HG03571 (cell line): ENCODE data around the gene PROSER1.
"Not testable (repeated sequence)": the region's sequence is repeated elsewhere in the genome, so short reads cannot be mapped to it uniquely, and the experiment has no call there.

Source experiments
- ATAC-seq: cut with Tn5 transposase; IDR thresholded peaks from one replicate; pipeline ENCODE4 v1.9.1; 2021; ENCODE audit not compliant: unreplicated experiment

Gene PROSER1

GRCh38 chr13:39032150-39032549, 5.7 kb downstream of the PROSER1 start:
- ATAC-seq, result no peak

- no peak for ATAC-seq
Measured at GRCh38 chr13:39025433-39025839, 12.5 kb downstream of the PROSER1 start.

- ATAC-seq, result no peak
Measured at GRCh38 chr13:39023761-39024160, 14.1 kb downstream of the PROSER1 start.

- ATAC-seq, result no peak
Measured at GRCh38 chr13:39023316-39023715, 14.6 kb downstream of the PROSER1 start.

- ATAC-seq, result no peak
Measured at GRCh38 chr13:39020853-39021462, 16.9 kb downstream of the PROSER1 start.

GRCh38 chr13:39016787-39017186, 21.1 kb downstream of the PROSER1 start:
- ATAC-seq, result peak; percentile 70

GRCh38 chr13:39016087-39016486, 21.8 kb downstream of the PROSER1 start:
- ATAC-seq, result peak; percentile 48

- ATAC-seq, result no peak
Measured at GRCh38 chr13:39013462-39013861, 24.4 kb downstream of the PROSER1 start.

- ATAC-seq, result no peak
Measured at GRCh38 chr13:39012608-39013007, 25.3 kb downstream of the PROSER1 start.

GRCh38 chr13:39006371-39007111, 31.3 kb downstream of the PROSER1 start:
- not testable (repeated sequence) for ATAC-seq

GRCh38 chr13:38998739-38999138, 39.1 kb downstream of the PROSER1 start:
- ATAC-seq, result no peak

- ATAC-seq, result no peak
Measured at GRCh38 chr13:38993381-38993780, 44.5 kb downstream of the PROSER1 start.

GRCh38 chr13:38990693-38991092, 47.2 kb downstream of the PROSER1 start, which contains the start of gene STOML3:
STOML3 (minus strand) TSS chr13:38990831; CDS start chr13:38990721, 110 bp downstream.
- ATAC-seq, result no peak

GRCh38 chr13:38981096-38981495, 56.8 kb downstream of the PROSER1 start:
- no peak for ATAC-seq

- ATAC-seq, result no peak
Measured at GRCh38 chr13:38980750-38981078, 57.2 kb downstream of the PROSER1 start.

GRCh38 chr13:38979891-38980749, 57.8 kb downstream of the PROSER1 start:
- no peak for ATAC-seq

- no peak for ATAC-seq
Measured at GRCh38 chr13:38970380-38971051, 67.4 kb downstream of the PROSER1 start.

GRCh38 chr13:38969187-38969586, 68.7 kb downstream of the PROSER1 start:
- ATAC-seq, result no peak

- ATAC-seq, result no peak
Measured at GRCh38 chr13:38967446-38967845, 70.4 kb downstream of the PROSER1 start.

GRCh38 chr13:38965281-38965680, 72.6 kb downstream of the PROSER1 start:
- no peak for ATAC-seq

- ATAC-seq, result no peak
Measured at GRCh38 chr13:38960175-38960574, 77.7 kb downstream of the PROSER1 start.
